Stimulated activated CD4-positive, alpha-beta T cell treated with anti-CD3 and anti-CD28 coated beads, Interleukin-12 subunit alpha, Interleukin-12 subunit beta, amount 100 ng/mL, for 24 hours (primary cell): ENCODE results near the gene FCER1G.

Experiments
- DNase-seq, 2 experiments: peaks; one replicate each; pipeline ENCODE4 v3.0.0-alpha.2; 2020; ENCODE audit warnings: low read depth in 2 of 2

Gene FCER1G

DNA sequence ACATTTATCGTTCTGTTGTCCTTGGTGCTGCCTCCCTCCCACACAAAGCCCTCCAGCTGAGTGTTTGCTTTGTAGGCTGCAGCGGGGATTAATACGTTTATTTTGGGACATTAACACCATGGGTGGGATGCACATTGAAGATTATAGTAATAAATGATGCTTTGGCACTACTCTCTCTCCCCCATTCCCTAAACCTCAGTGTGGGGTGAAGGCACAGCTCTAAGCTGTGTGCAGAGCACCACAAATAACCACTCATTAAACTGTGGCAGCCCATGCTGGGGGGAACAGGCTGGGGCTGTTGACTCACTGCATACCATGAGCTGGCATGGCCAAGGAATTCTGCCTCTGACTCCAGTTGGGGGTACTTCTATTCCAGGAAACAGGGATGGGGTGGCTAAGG lies 51.1 kb downstream of the FCER1G start:
- DNase-seq = no peak

DNA sequence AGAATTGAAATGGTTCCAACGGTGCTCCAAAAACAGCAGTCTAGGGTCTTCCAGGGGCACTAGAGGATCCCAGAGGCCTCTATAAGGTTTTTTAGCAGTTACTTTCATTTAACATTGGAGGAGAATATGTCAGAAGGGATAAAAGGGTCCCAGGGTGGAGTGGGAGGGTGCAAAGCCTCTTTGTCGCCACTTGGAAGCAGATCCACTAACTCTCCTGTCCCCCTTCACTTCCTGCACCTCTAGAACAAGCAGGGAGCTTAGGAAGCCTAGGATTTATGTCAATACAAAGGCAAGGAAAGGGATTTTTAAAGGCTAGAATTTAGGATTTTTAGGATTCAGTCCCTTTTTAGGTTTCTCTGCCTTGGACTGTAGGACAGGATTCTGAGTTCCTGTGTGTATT lies 51.7 kb downstream of the FCER1G start:
- no peak for DNase-seq

DNA sequence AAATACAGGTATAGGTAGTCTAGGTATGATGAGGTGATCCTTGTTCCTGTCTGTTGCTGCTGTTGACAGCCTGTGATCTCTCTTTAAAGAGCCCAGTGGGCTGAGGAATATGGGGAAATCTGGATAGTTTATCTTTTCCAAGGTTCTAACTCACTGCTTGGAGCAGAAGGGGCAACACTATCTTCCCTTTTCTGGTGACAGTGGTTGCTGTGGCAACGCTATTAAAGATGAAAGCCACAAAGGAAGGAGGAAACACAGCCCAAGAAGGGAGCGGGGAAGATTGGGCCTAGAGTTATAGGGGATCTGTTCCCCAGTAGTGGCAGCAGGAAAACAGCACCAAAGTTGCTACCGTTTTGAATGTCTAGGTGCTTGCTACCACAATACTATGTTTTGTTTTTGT lies 52.2 kb downstream of the FCER1G start:
- no peak for DNase-seq
